ENCODE measurements around the gene FAF2. TPM values are rescaled to one million over a fixed set of nuclear protein-coding genes. Genes with fewer than 3 reads are reported as not detected.

The FAF2 gene
- total RNA-seq, 2 experiments from 2014 or later: 36.2 to 38.7 TPM

DNA sequence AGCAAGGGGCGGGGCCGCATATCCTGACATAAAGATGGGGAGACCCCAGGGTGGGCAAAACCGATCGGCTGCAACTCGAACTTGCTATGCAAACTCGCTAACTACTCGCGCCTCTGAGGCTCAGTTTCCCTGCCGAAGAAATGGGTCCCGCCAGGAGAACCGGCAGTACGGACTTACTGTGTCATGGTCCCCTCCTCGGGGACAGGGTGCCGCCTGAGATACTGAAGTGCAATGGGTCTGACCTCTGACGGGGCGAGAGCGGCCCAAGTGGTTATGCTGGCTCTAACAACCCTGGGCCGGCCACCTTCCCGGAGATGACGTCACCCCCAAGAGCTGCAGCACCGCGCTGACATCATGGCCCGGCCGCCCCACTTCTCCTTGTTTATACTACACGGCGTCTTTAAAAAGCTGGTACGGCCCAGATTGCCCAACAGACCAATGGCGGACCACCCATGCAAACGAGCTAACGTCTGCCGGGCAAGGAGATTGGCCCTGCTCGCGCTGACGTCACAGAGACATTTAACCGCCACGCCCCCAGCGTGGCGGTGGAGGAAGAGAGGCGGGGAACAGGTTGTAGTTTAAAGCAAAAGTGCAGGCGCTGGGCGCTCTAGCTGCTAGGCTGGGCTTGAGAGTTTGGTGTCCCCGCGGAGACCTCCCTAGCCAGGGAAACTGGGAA, 89.5 kb downstream of the FAF2 start:
- peak overlapping the region; percentile 97 for H3K4me3 Mint-ChIP-seq
- DNase-seq: peak; percentile 99
- ChIA-PET CTCF (interaction anchor here (1.0 to 6.6 kb wide), 11 partner anchors 8 to 183 kb away, joined by 3 to 73 read pairs (median 5); partner anchors contain the start of genes CLTB, FAF2, HIGD2A and NOP16), POLR2A (interaction anchor here (0.7 to 10.5 kb wide), 23 partner anchors 9 to 176 kb away, joined by 3 to 156 read pairs (median 3); partner anchors contain the start of genes CDHR2, CLTB, FAF2 and HIGD2A)
- H3K27ac Mint-ChIP-seq: peak overlapping the region; percentile 95
- H3K27me3 Mint-ChIP-seq: no peaks in the 10 kb centered on the region
- peaks cover 71% of the 10 kb centered on the region for H3K4me1 Mint-ChIP-seq
- H3K36me3 Mint-ChIP-seq (ENCODE audit: low read depth): peaks cover 32% of the 10 kb centered on the region
- no peaks in the 10 kb centered on the region for H3K9me3 Mint-ChIP-seq

DNA sequence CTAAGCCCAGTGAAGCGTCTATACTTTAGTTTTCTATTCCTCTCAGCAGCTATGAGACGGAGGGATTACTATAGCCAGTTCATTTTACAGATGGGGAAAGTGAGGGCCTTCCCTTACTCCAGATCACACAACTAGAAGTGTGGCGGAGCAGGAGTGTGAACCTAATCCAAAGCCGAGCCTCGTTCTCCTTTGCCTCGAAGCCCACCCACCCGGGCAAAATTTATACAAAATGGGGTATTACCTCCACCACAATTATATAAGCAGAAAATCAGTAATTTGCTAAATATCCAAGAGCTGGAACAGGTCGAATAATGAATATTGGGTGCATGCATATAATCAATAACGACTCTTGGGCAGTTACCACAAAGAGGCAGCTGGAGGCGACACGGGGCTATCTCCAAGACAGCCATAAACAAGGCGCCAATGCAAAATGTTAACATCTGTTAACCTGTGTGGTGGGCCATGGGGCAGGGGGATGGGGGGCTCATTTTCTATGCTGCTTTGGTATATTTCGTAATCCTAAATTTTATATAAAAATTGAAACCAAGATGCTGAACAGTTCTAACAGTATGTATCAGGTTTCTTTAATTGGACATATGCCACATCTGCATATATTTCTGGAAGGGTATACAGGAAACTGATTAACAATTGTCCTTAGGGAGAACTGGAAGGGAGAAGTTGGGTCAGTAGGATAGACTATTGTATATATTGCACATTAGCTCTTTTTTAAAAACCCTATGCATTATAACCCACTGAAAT, 90.2 kb downstream of the FAF2 start:
- POLR2A ChIA-PET: interaction anchor here (0.7 to 10.5 kb wide), 14 partner anchors 11 to 176 kb away, joined by 3 to 156 read pairs (median 5); partner anchors contain the start of genes CDHR2, FAF2, HIGD2A and KIAA1191
- no peaks in the 10 kb centered on the region for H3K9me3 Mint-ChIP-seq
- peaks cover 27% of the 10 kb centered on the region for H3K36me3 Mint-ChIP-seq (ENCODE audit: low read depth)

DNA sequence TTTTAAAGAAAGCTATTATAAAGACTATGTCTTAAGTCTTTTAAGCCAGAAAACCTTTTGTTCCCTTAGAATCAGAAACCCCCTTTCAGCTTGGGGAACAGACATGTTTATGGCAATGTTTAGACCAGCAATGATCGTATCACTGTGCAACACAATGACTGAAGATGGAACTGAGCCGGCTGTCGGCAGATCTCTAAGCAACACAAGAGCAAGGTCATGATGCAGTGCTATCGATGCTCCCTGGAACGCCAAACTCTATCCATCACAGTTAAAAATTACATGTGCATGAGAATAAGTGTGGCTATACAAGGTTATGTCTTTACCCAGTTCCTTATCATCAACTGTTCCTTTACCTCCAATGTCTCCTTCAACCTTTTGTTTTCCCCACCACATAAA, 90.8 kb downstream of the FAF2 start:
- DNase-seq: no peak
- POLR2A ChIA-PET: interaction anchor here (0.7 to 10.5 kb wide), 5 partner anchors 10 to 177 kb away, joined by 3 to 156 read pairs (median 4); partner anchors contain the start of genes CDHR2, FAF2 and KIAA1191
- H3K27me3 Mint-ChIP-seq: no peaks in the 10 kb centered on the region
- no peak overlapping the region for H3K4me3 Mint-ChIP-seq
- peaks cover 21% of the 10 kb centered on the region for H3K36me3 Mint-ChIP-seq (ENCODE audit: low read depth)
- no peaks in the 10 kb centered on the region for H3K9me3 Mint-ChIP-seq
- H3K4me1 Mint-ChIP-seq: peaks cover 60% of the 10 kb centered on the region
- CTCF ChIA-PET: interaction anchor here (1.1 to 6.6 kb wide), 4 partner anchors 8 to 122 kb away, joined by 3 to 73 read pairs (median 6); partner anchors contain the start of gene FAF2
- no peak overlapping the region for H3K27ac Mint-ChIP-seq

More for the DNA sequence above, 90.2 kb downstream of the FAF2 start:
- DNase-seq: no peak
- H3K4me1 Mint-ChIP-seq: peaks cover 63% of the 10 kb centered on the region
- H3K4me3 Mint-ChIP-seq: peak overlapping the region; percentile 97
- peak overlapping the region; percentile 95 for H3K27ac Mint-ChIP-seq
- CTCF ChIA-PET: interaction anchor here (1.1 to 6.6 kb wide), 10 partner anchors 9 to 183 kb away, joined by 3 to 73 read pairs (median 5); partner anchors contain the start of genes CLTB and FAF2
- H3K27me3 Mint-ChIP-seq: no peaks in the 10 kb centered on the region

DNA sequence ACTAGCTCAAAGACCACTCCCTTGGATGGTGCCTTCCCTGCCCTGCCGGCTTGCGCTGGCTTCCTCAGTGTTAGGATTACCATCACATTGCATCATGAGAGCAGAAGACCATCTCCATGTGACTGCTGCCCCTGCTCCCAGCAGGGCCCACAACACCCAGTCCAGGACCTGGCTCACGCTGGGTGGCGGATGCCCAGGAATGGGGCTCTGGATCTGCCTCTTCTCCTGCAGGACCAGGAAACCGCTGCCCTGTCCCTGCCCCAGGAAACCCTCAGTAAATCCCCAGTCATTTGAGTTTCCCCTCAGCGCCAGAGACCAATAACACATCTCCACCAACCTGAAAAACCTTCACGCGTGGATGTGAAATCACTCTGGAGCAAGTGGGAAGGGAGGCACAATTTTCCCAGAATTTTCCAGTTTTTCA, 92.3 kb downstream of the FAF2 start:
- Mint-ChIP-seq H3K27ac (peak overlapping the region; percentile 99), H3K4me1 (peaks cover 60% of the 10 kb centered on the region), H3K9me3 (no peaks in the 10 kb centered on the region), H3K4me3 (peak overlapping the region; percentile 95), H3K36me3 (ENCODE audit: low read depth) (peaks cover 15% of the 10 kb centered on the region), H3K27me3 (no peaks in the 10 kb centered on the region)
- CTCF ChIA-PET: no interaction called here
- POLR2A ChIA-PET: interaction anchor here (1.0 to 5.0 kb wide), 5 partner anchors 8 to 179 kb away, joined by 3 to 145 read pairs (median 8); partner anchors contain the start of genes FAF2 and KIAA1191
- no peak for DNase-seq

DNA sequence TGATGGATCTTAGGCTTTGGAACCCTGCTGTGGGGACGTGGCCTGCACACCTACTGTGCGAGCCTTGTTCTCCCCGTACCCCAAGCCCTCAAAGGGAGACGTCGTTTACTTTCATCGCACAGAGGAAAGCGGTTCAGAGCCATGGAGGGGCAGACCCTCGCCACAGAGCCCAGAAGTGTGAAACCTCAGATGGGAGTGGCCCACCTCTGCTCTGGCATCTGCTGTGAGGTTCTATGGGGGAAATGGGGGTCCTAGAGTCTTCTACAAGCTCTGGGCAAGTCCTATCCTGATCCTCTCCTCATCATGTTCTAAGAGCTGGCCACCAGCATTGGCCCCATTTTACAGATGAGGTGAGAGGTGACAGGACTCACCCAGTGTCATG, 92.8 kb downstream of the FAF2 start:
- Mint-ChIP-seq H3K27me3 (no peaks in the 10 kb centered on the region), H3K9me3 (no peaks in the 10 kb centered on the region), H3K27ac (peak overlapping the region; percentile 99), H3K4me1 (peaks cover 64% of the 10 kb centered on the region), H3K4me3 (peak overlapping the region; percentile 95), H3K36me3 (ENCODE audit: low read depth) (peaks cover 10% of the 10 kb centered on the region)
- CTCF ChIA-PET: interaction anchor here (4.1 kb wide), 1 partner anchor 94 kb away, joined by 33 read pairs; the partner anchor contains the start of gene FAF2
- DNase-seq: no peak
- POLR2A ChIA-PET: interaction anchor here (1.3 to 5.0 kb wide), 5 partner anchors 9 to 153 kb away, joined by 4 to 145 read pairs (median 26); partner anchors contain the start of genes CLTB, FAF2, HIGD2A and NOP16

DNA sequence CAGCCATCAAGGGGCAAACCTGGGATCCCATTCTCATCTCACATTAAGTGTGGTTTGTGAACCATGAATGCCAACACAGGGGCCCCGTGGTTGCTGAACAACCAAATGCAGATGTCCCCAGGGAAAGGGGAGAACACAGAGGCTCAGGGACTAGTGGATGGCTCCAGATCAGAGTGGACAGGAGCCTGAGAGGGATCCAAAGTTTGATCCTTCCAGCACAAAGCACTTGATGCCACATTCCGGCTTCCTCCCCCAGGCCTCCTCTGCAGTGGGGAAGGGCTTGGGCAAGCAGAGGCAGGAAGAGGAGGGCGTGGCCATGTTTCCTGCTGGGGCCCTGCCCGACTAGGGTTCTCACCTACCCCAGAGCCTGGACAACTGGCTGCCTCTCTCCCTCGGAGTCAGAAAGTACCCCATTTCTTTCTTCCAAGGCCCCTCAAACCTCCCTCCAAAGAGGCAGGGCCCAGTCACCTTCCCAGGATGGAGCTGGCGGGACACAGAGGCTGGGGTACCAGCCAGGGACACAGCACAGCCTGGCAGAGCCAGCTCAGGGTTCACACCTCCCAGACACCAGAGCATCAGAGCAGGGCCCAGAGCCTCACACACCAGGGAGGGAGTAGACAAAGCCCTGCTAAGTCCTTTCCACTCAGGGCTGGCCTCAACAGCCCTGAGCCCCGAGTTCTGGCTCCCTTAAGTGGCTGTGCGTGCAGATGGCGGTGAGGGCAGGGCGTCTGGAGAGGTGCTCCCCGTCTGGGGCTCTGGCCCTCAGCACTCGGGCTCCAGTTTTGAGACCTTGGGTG, 93.4 kb downstream of the FAF2 start:
- peak; percentile 79 for DNase-seq
- Mint-ChIP-seq H3K27me3 (no peaks in the 10 kb centered on the region), H3K9me3 (no peaks in the 10 kb centered on the region), H3K27ac (peak overlapping the region; percentile 99), H3K36me3 (ENCODE audit: low read depth) (peaks cover 8% of the 10 kb centered on the region), H3K4me3 (peak overlapping the region; percentile 95), H3K4me1 (peaks cover 67% of the 10 kb centered on the region)
- ChIA-PET POLR2A (interaction anchor here (0.9 to 5.0 kb wide), 8 partner anchors 9 to 154 kb away, joined by 4 to 145 read pairs (median 24); partner anchors contain the start of genes CLTB, FAF2, HIGD2A and NOP16), CTCF (interaction anchor here (2.8 to 4.1 kb wide), 3 partner anchors 10 to 125 kb away, joined by 19 to 33 read pairs (median 24); partner anchors contain the start of genes CLTB and FAF2)

DNA sequence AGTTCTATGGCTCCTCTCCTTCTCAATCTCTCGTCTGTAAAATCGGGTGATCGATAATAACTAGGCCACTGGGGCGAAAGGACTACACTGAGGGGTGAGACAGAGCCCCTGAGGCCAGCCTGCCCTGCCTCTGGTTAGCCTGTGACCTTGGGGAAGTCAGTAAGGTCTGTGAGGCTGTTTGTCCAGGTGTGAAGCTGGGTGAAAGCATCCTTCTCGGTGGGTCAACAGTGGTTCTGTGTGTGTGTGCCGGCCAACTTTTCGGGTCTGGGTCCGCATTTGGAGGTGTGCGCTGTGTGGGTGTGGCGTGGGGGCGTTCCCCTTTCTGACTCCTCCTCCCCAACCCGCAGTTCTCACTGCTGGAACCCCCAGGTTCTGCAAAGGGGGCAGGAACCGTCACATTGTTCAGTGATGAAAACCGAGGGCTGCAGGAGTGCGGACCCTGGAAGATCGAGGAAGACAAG, 94.0 kb downstream of the FAF2 start:
- H3K4me1 Mint-ChIP-seq: peaks cover 67% of the 10 kb centered on the region
- peak; percentile 79 for DNase-seq

DNA sequence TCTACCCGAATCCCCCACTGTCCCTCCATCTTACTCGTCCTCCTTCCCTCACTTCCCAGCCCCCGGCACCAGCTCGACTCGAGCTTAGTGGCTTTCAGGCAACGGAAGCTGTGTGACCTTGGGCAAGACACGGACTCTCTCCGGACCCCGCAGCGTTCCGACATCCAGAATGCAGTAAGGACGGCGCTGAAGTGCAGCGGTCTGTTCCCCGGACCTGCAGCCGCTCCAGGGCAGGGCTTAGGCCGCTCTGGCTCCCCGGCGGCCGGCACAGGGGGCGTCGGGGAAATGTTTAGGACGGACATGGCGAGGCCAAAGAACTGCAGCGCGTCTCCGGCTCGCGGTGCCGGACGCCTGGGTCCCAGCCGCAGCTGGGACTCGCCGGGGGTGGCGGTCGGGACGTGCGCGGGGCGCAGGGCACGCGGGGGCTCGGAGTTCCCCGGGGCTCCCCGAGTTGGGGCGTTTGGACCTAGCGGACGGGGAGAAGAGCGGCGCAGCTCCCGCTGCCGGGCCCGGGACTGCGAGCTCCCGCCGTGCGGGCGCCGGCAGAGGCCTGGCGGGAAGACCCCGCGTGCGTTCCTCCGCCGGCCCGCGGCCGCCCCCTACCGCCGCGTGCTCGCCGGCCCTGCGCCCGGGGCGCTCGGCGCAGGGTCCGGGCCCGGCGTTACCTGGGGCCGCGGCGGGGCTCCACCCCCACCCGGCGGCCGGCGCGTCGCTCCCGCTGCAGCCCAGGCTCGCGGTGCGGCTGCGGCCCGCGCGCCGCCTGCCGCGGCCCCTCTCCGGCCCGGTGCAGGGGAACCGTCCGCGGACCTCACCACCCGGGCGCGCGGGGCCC, 94.6 kb downstream of the FAF2 start:
- Mint-ChIP-seq H3K4me3 (peak overlapping the region; percentile 95), H3K27ac (peak overlapping the region; percentile 99), H3K9me3 (no peaks in the 10 kb centered on the region), H3K4me1 (peaks cover 72% of the 10 kb centered on the region), H3K36me3 (ENCODE audit: low read depth) (peaks cover 8% of the 10 kb centered on the region), H3K27me3 (no peaks in the 10 kb centered on the region)
- DNase-seq: peak; percentile 45
- CTCF ChIA-PET: interaction anchor here (0.6 to 4.1 kb wide), 17 partner anchors 8 to 181 kb away, joined by 3 to 33 read pairs (median 6); partner anchors contain the start of genes CLTB, FAF2, KIAA1191 and TSPAN17
- POLR2A ChIA-PET: interaction anchor here (0.6 to 5.0 kb wide), 20 partner anchors 10 to 181 kb away, joined by 3 to 145 read pairs (median 4); partner anchors contain the start of genes CLTB, FAF2, HIGD2A and KIAA1191

More for the DNA sequence above, 94.0 kb downstream of the FAF2 start:
- Mint-ChIP-seq H3K9me3 (no peaks in the 10 kb centered on the region), H3K27ac (peak overlapping the region; percentile 99), H3K4me3 (peak overlapping the region; percentile 95), H3K36me3 (ENCODE audit: low read depth) (peaks cover 8% of the 10 kb centered on the region), H3K27me3 (no peaks in the 10 kb centered on the region)
- ChIA-PET CTCF (interaction anchor here (2.4 to 4.1 kb wide), 5 partner anchors 9 to 125 kb away, joined by 9 to 33 read pairs (median 19); partner anchors contain the start of genes CLTB and FAF2), POLR2A (interaction anchor here (0.7 to 5.0 kb wide), 13 partner anchors 10 to 180 kb away, joined by 3 to 145 read pairs (median 7); partner anchors contain the start of genes CLTB, FAF2, HIGD2A and KIAA1191)

DNA sequence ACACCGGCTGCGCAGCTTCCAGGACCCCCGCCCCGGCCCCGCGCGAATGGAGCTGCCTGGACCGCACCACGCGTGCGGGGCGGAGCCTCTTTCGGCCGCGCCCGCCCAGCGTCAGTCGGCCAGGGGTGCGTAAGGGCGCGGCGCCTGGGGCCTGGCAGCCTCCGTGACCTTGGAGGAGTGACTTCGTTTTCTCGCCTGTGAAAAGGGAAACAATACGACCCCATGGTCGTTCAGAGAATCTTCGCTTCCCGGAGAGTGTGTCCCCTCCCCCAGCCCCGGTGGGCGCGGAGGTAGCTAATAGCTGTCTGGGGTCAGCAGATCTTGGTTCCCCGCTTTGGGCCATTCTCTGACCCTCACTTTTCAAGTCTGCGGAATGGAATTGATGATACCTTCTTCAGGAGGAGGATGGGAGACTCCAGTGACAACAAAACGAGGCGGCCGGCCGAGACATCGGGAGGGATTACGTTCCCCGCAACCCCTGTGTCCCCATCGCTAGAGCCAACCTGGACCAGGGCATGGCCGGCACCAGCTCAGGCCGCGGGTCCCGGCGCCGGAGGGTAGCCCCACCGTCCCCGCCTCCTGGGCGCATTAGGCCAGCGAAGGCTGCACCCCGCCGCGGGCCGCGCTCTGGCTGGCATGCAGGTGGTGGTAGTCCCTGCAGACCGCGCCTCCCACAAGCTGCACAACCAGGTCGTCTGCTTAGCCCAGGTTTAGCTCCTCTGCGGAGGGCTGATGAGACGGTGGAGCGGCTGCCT, 95.4 kb downstream of the FAF2 start:
- CTCF ChIA-PET: interaction anchor here (0.6 to 4.1 kb wide), 18 partner anchors 9 to 182 kb away, joined by 3 to 33 read pairs (median 6); partner anchors contain the start of genes CLTB, FAF2, KIAA1191 and TSPAN17
- peak overlapping the region; percentile 91 for H3K4me3 Mint-ChIP-seq
- POLR2A ChIA-PET: interaction anchor here (0.6 to 5.0 kb wide), 19 partner anchors 10 to 175 kb away, joined by 3 to 145 read pairs (median 5); partner anchors contain the start of genes CLTB, FAF2, HIGD2A and NOP16

DNA sequence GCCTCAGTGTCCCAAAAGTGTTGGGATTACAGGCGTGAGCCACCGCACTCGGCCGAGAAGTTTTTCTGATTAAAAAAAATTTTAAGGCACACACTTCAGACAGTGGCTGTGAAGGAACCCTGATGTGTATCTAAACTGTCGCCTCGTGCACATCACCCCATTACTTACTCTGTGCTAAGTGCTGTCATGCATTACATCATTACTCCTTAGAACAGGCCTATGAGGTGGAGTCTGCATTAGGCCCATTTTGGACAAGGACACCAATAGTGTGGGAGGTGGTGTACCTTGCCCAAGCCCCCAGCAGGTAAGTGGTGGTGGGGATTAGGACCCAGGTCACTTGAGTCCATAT, 97.2 kb downstream of the FAF2 start:
- H3K4me1 Mint-ChIP-seq: peaks cover 56% of the 10 kb centered on the region
- no peak for DNase-seq
- ChIA-PET POLR2A (interaction anchor here (5.0 kb wide), 1 partner anchor 13 kb away, joined by 145 read pairs; no protein-coding TSS in a partner anchor), CTCF (no interaction called here)
- H3K27ac Mint-ChIP-seq: no peak overlapping the region
- H3K36me3 Mint-ChIP-seq (ENCODE audit: low read depth): peaks cover 8% of the 10 kb centered on the region
- no peak overlapping the region for H3K4me3 Mint-ChIP-seq
- no peaks in the 10 kb centered on the region for H3K27me3 Mint-ChIP-seq
- no peaks in the 10 kb centered on the region for H3K9me3 Mint-ChIP-seq

More for the DNA sequence above, 95.4 kb downstream of the FAF2 start:
- Mint-ChIP-seq H3K36me3 (ENCODE audit: low read depth) (peaks cover 8% of the 10 kb centered on the region), H3K9me3 (no peaks in the 10 kb centered on the region), H3K4me1 (peaks cover 69% of the 10 kb centered on the region), H3K27me3 (no peaks in the 10 kb centered on the region), H3K27ac (peak overlapping the region; percentile 83)
- peak; percentile 84 for DNase-seq
